Esophagus squamous epithelium (tissue), 5 donors: Measurements from ENCODE around the gene CACNA2D3. TPM values are rescaled to one million over a fixed set of nuclear protein-coding genes. Genes with fewer than 3 reads are reported as not detected.

Experiments used
- DNase-seq: peaks from one replicate; lab custom pipeline; 2025; lab: John Stamatoyannopoulos, UW
- H3K27ac ChIP-seq, 4 donors: fragments of 200-600 bp; sonication (generic); one replicate each; pipeline ENCODE4 v1.5.1; 2016 to 2019; ENCODE audit warnings: mild to moderate bottlenecking in 1 of 4
- H3K27me3 ChIP-seq, 4 donors: fragments of 200-600 bp; sonication (generic); 1 replicate in 3 of 4; 2 replicates in 1 of 4; pipeline versions ENCODE4 v1.5.1 to v1.6.0; 2017 to 2021; ENCODE audit warnings: antibody characterized with exemption in 1 of 4
- H3K36me3 ChIP-seq, 3 donors: fragments of 200-600 bp; sonication (generic); one replicate each; pipeline ENCODE4 v1.5.1; 2016 to 2019
- H3K4me1 ChIP-seq, 3 donors: fragments of 200-600 bp; sonication (generic); one replicate each; pipeline ENCODE4 v1.5.1; 2017 to 2019
- H3K4me3 ChIP-seq, 4 donors: fragments of 200-600 bp; sonication (generic); 1 replicate in 3 of 4; 2 replicates in 1 of 4; pipeline ENCODE4 v1.5.1; 2016 to 2019; ENCODE audit warnings: mild to moderate bottlenecking in 2 of 4, moderate library complexity in 1 of 4
- H3K9me3 ChIP-seq, 3 donors: fragments of 200-600 bp; sonication (generic); one replicate each; pipeline ENCODE4 v1.5.1; 2016 to 2019
- POLR2A ChIP-seq, 4 donors: fragments of 450-650 bp; IDR thresholded peaks; one replicate each; pipeline ENCODE4 v1.6.1; 2017; ENCODE audit warnings: antibody characterized with exemption in 4 of 4, mild to moderate bottlenecking in 4 of 4, moderate library complexity in 3 of 4
- WGBS, 2 donors: methylation state at CpG; one replicate each; pipeline ENCODE4 v1.1.5; 2018; 5-methylcytosine and 5-hydroxymethylcytosine counted together
- intact Hi-C: fragments of 100-400 bp; cut with DNase I; formaldehyde crosslinking; loops from one replicate; pipeline ENCODE4 v1.15.0; 2022
- total RNA-seq, 4 donors: library from RNA; depleted of rRNA; stranded (reverse); fragments of >200 nt; gene quantifications; one replicate each; pipeline ENCODE4 v1.1.0, GENCODE V29; 2016
- TF ChIP-seq, protein P1 (sequence below), 6 experiments: fragments of 450-650 bp in 4 of 6; fragments of 200-600 bp in 2 of 6; sonication (generic) in 2 of 6; IDR thresholded peaks; one replicate each; pipeline ENCODE4 v1.5.1; 2016 to 2019; ENCODE audit warnings: antibody characterized with exemption in 6 of 6, mild to moderate bottlenecking in 4 of 6, moderate library complexity in 4 of 6
- donor health status: DM: yes; HTN: yes; CAD: no.

CACNA2D3 gene
- total RNA-seq, 4 donors from 2014 or later = 1.2 to 7.1 (median 5.1) TPM

DNA sequence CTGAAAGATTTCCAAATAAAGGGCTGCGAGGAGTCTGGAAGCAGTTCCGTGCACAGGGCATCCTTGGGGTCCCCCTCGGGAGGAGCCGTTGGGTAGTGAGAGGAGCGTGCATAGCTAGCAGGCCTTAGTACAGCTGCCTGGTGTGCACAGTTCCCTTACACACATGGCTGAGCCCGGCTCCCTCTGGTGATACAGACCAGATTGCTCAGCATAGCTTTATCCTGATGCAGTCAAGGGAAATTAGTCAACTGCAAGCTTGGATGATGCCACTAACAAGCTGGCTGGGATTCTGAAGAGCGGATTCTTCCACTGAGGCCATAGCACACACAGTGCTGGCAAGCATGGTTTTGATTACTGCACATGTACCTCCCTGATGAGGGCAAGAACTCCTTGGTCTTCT is 456.1 kb downstream of the CACNA2D3 start:
- Histone ChIP-seq H3K27ac (no peak overlapping the region), H3K36me3 (no peaks in the 10 kb centered on the region), H3K4me1 (no peaks in the 10 kb centered on the region), H3K9me3 (no peaks in the 10 kb centered on the region), H3K27me3 (no peaks in the 10 kb centered on the region), H3K4me3 (no peak overlapping the region)
- no peak for TF ChIP-seq POLR2A (IDR thresholded peaks at IDR 0.05)
- TF ChIP-seq, protein P1, sequence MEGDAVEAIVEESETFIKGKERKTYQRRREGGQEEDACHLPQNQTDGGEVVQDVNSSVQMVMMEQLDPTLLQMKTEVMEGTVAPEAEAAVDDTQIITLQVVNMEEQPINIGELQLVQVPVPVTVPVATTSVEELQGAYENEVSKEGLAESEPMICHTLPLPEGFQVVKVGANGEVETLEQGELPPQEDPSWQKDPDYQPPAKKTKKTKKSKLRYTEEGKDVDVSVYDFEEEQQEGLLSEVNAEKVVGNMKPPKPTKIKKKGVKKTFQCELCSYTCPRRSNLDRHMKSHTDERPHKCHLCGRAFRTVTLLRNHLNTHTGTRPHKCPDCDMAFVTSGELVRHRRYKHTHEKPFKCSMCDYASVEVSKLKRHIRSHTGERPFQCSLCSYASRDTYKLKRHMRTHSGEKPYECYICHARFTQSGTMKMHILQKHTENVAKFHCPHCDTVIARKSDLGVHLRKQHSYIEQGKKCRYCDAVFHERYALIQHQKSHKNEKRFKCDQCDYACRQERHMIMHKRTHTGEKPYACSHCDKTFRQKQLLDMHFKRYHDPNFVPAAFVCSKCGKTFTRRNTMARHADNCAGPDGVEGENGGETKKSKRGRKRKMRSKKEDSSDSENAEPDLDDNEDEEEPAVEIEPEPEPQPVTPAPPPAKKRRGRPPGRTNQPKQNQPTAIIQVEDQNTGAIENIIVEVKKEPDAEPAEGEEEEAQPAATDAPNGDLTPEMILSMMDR (IDR thresholded peaks at IDR 0.05) = no peak
- intact Hi-C loops = no loop called here
- no peak for DNase-seq
- WGBS, 2 donors = 83 to 89% methylated on average over 6 to 7 of the region's 7 CpGs

DNA sequence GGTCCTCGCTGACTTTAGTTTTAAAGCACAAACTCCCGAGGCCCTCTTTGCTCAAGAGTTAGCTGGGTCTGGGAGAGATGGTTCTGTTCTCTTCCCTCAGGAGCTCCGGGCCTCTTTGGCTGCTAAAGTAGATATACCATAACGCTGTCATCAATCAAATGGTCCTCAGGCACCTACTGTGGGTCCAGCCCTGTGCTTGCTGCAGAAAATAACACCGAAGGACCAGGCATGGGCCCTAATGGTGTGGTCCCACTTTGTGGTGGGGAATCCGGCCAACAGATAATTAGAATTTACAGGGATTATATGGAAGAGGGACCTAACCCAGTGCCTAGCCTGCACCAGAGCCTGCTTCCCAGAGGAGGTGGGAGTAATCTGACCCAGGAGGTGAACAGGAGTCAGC is 458.1 kb downstream of the CACNA2D3 start:
- Histone ChIP-seq H3K27me3 (no peaks in the 10 kb centered on the region), H3K4me3 (no peak overlapping the region), H3K4me1 (no peaks in the 10 kb centered on the region), H3K9me3 (no peaks in the 10 kb centered on the region), H3K36me3 (no peaks in the 10 kb centered on the region), H3K27ac (no peak overlapping the region)
- intact Hi-C loops = no loop called here
- 86 to 88% methylated on average over 3 to 6 of the region's 6 CpGs for WGBS, 2 donors
- TF ChIP-seq POLR2A (IDR thresholded peaks at IDR 0.05) = no peak
- TF ChIP-seq, protein P1 (IDR thresholded peaks at IDR 0.05) = no peak
- no peak for DNase-seq

DNA sequence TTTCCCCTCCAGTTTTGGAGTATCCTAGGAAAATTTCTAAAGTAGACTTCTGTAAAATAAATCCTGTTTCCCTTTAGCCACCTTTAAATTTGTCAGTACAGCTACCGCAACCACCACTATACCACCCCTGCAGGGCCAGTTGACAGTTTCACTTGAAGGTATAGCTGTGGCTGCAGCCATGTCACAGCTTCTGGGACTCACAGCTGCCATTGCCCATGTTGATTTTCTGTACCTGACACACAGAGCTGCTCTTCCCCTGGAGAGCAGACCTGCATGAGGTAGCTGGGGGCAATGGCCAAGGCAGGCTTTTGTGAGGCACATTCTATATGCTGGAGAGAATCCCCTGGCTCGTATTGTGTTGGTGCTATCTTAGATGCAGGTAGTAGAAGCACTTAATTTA is 460.1 kb downstream of the CACNA2D3 start:
- Histone ChIP-seq H3K27me3 (no peaks in the 10 kb centered on the region), H3K9me3 (no peaks in the 10 kb centered on the region), H3K4me1 (no peaks in the 10 kb centered on the region), H3K36me3 (no peaks in the 10 kb centered on the region), H3K4me3 (no peak overlapping the region), H3K27ac (no peak overlapping the region)
- intact Hi-C loops = no loop called here
- no peak for TF ChIP-seq POLR2A (IDR thresholded peaks at IDR 0.05)
- TF ChIP-seq, protein P1 (IDR thresholded peaks at IDR 0.05) = no peak
- DNase-seq = no peak
- 79 to 89% methylated on average over 2 of the region's 2 CpGs for WGBS, 2 donors

DNA sequence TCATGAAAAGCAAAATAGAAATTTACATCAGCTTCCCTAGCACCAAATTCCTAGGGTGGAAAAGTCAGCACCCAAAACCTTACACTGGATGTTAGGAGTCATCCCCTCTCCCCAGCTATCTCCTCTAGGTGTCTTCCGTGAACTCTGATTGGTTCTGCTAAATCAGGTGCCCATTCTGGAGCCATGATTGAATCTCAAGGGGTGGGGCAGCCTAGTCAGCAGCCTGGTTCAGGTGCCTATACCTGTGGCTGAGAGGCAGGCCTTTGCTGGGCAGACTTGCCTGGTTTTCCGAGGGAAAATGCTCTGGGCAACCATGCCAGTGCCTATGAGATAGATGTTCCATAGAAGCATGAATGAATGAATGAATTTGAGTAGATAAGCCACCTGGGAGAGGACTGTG is 468.8 kb downstream of the CACNA2D3 start:
- no peaks in the 10 kb centered on the region for H3K4me1 ChIP-seq
- no peaks in the 10 kb centered on the region for H3K36me3 ChIP-seq
- TF ChIP-seq, protein P1 (IDR thresholded peaks at IDR 0.05) = no peak
- no peak for TF ChIP-seq POLR2A (IDR thresholded peaks at IDR 0.05)
- intact Hi-C loops = no loop called here
- no peaks in the 10 kb centered on the region for H3K9me3 ChIP-seq
- no peak overlapping the region for H3K27ac ChIP-seq
- no peaks in the 10 kb centered on the region for H3K27me3 ChIP-seq
- 76 to 100% methylated on average over 2 of the region's 2 CpGs for WGBS, 2 donors
- H3K4me3 ChIP-seq = no peak overlapping the region
- DNase-seq = no peak

DNA sequence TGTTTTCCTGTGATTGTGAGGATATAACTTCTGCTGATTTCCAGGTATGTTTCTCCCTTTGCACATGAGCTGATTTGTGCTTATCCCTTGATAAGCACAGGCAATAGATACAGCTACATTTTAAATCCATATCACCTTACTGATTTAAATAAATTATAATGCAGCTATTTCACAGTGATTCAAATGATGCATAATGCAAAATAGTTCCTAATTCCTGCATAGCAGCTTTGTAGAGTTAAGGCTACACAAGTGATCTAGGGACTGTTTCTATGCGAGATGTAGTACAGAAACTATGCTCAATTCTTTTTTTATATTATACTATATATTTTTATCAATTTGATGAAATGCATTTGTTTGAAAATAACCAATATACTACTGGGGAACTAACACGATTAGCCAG is 471.3 kb downstream of the CACNA2D3 start:
- Histone ChIP-seq H3K9me3 (no peaks in the 10 kb centered on the region), H3K36me3 (no peaks in the 10 kb centered on the region), H3K27ac (no peak overlapping the region), H3K27me3 (no peaks in the 10 kb centered on the region), H3K4me3 (no peak overlapping the region), H3K4me1 (no peaks in the 10 kb centered on the region)
- TF ChIP-seq POLR2A (IDR thresholded peaks at IDR 0.05) = no peak
- no peak for DNase-seq
- WGBS, 2 donors = 76 to 78% methylated on average over 2 of the region's 2 CpGs
- intact Hi-C loops = no loop called here

DNA sequence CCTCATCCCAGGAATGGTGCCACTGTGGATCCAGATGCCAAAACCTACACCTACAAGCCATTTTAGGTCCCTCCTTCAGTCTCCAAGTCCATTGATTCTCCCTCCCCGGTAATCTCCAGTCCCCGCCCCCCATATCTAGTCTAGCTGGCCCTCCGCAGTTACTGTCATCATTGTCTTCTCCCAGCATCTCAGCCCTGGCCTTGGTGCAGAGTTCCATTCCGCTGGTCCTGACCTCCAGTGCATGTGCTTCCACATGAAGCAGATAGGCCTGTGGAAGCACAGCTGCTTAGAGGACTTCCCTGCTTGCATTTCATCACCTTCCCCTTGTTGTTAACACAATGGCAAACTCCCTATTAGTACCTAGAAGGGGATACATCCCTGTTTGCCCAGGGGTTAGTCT is 473.7 kb downstream of the CACNA2D3 start:
- intact Hi-C loops = no loop called here
- DNase-seq = no peak
- Histone ChIP-seq H3K27ac (no peak overlapping the region), H3K27me3 (no peaks in the 10 kb centered on the region), H3K36me3 (no peaks in the 10 kb centered on the region), H3K4me1 (peaks cover 0 to 18% (median 0%) of the 10 kb centered on the region in 3 donors), H3K9me3 (no peaks in the 10 kb centered on the region), H3K4me3 (no peak overlapping the region)
- WGBS, 2 donors = 75 to 89% methylated on average over 4 of the region's 4 CpGs
- no peak for TF ChIP-seq POLR2A (IDR thresholded peaks at IDR 0.05)
- TF ChIP-seq, protein P1 (IDR thresholded peaks at IDR 0.05) = no peak
